GM12801 (cell line): ENCODE measurements around the gene UBL5.

ENCODE experiments used
- TF ChIP-seq, protein P1 (sequence below): IDR thresholded peaks from one replicate; pipeline ENCODE4 v1.5.1; 2011; ENCODE audit warnings: control low read depth; ENCODE audit not compliant: insufficient read length; ENCODE audit errors: extremely low read depth

UBL5 gene

DNA sequence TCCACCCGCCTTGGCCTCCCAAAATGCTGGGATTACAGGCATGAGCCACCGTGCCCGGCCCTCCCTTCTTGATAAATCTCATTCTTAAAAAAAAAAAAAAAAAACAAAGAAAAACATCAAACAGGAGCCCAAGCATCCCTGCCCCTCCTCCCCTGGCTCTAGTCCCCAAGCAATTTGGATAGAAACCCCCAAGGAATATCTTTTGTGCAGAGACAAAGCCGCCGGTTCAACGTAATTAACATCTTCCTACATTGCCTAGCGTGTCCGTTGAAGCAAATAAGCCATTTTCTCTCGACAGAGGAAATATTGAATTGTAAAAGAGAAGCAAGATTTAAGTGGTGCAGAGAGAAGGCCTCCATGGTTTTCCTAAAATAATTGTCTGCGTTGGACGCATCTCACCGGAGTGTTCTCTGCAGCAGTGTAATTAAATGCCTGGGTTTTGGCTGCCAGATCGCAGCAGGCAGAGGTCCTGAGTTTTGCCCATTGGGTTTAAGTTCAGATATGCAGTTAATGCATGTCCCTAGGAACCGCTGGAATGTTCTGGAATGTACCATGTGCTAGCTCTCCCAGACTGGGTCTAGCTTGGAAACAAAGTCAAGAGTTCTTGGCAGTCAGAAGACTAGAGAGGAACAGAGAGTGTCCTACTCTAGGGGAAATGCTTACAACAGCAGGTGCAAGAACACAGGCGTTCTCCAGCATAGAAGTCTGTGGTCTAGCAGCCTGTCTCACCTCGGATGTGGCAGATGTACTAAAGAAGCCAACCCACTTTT lies 38.2 kb downstream of the UBL5 start:
- TF ChIP-seq, protein P1, sequence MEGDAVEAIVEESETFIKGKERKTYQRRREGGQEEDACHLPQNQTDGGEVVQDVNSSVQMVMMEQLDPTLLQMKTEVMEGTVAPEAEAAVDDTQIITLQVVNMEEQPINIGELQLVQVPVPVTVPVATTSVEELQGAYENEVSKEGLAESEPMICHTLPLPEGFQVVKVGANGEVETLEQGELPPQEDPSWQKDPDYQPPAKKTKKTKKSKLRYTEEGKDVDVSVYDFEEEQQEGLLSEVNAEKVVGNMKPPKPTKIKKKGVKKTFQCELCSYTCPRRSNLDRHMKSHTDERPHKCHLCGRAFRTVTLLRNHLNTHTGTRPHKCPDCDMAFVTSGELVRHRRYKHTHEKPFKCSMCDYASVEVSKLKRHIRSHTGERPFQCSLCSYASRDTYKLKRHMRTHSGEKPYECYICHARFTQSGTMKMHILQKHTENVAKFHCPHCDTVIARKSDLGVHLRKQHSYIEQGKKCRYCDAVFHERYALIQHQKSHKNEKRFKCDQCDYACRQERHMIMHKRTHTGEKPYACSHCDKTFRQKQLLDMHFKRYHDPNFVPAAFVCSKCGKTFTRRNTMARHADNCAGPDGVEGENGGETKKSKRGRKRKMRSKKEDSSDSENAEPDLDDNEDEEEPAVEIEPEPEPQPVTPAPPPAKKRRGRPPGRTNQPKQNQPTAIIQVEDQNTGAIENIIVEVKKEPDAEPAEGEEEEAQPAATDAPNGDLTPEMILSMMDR, result no peak

GRCh38 chr19:9868983-9869617 lies 41.4 kb downstream of the UBL5 start:
- TF ChIP-seq, protein P1, result no peak

GRCh38 chr19:9871626-9872338 lies 44.1 kb downstream of the UBL5 start:
- TF ChIP-seq, protein P1, result no peak

- TF ChIP-seq, protein P1, result no peak
These were observed 45.0 kb downstream of the UBL5 start for GRCh38 chr19:9872618-9873242.

- TF ChIP-seq, protein P1, result no peak
These were observed 47.4 kb downstream of the UBL5 start for GRCh38 chr19:9875031-9875627.

GRCh38 chr19:9875796-9876195 lies 48.1 kb downstream of the UBL5 start:
- TF ChIP-seq, protein P1, result no peak
